Ascending aorta (tissue), 2 donors: ENCODE measurements around the gene ZBED1. TPM values are rescaled to one million over a fixed set of nuclear protein-coding genes. Genes with fewer than 3 reads are reported as not detected.

ENCODE experiments used
- DNase-seq, 2 donors: peaks; one replicate each; pipeline ENCODE4 v3.0.0-alpha.2; 2019; ENCODE audit warnings: low spot score in 2 of 2
- H3K27ac ChIP-seq, 2 donors: fragments of 200-600 bp; sonication (generic); one replicate each; pipeline ENCODE4 v1.5.1; 2016 to 2017; ENCODE audit warnings: mild to moderate bottlenecking in 1 of 2
- H3K27me3 ChIP-seq: fragments of 200-600 bp; sonication (generic); one replicate; pipeline ENCODE4 v1.5.1; 2017
- H3K36me3 ChIP-seq, 2 donors: fragments of 200-600 bp; sonication (generic); one replicate each; pipeline ENCODE4 v1.5.1; 2016
- H3K4me1 ChIP-seq, 2 donors: fragments of 200-600 bp; sonication (generic); one replicate each; pipeline ENCODE4 v1.5.1; 2016 to 2017; ENCODE audit warnings: mild to moderate bottlenecking in 1 of 2
- H3K4me3 ChIP-seq, 2 donors: fragments of 200-600 bp; sonication (generic); one replicate each; pipeline ENCODE4 v1.5.1; 2016 to 2017; ENCODE audit warnings: mild to moderate bottlenecking in 1 of 2
- H3K9me3 ChIP-seq, 2 donors: fragments of 200-600 bp; sonication (generic); one replicate each; pipeline ENCODE4 v1.5.1; 2016
- intact Hi-C: fragments of 100-400 bp; cut with DNase I; formaldehyde crosslinking; loops from one replicate; pipeline ENCODE4 v1.15.1; 2023
- total RNA-seq: library from RNA; depleted of rRNA; stranded (reverse); fragments of >200 nt; gene quantifications from one replicate; pipeline ENCODE4 v1.1.0, GENCODE V29; 2016
- TF ChIP-seq, protein P1 (sequence below), 3 experiments: fragments of 200-600 bp in 2 of 3; fragments of 450-650 bp in 1 of 3; sonication (generic) in 2 of 3; IDR thresholded peaks; one replicate each; pipeline ENCODE4 v1.5.1; 2016 to 2019; ENCODE audit warnings: antibody characterized with exemption in 3 of 3, mild to moderate bottlenecking in 1 of 3, moderate library complexity in 1 of 3

Gene ZBED1
- total RNA-seq: 34.6 TPM

DNA sequence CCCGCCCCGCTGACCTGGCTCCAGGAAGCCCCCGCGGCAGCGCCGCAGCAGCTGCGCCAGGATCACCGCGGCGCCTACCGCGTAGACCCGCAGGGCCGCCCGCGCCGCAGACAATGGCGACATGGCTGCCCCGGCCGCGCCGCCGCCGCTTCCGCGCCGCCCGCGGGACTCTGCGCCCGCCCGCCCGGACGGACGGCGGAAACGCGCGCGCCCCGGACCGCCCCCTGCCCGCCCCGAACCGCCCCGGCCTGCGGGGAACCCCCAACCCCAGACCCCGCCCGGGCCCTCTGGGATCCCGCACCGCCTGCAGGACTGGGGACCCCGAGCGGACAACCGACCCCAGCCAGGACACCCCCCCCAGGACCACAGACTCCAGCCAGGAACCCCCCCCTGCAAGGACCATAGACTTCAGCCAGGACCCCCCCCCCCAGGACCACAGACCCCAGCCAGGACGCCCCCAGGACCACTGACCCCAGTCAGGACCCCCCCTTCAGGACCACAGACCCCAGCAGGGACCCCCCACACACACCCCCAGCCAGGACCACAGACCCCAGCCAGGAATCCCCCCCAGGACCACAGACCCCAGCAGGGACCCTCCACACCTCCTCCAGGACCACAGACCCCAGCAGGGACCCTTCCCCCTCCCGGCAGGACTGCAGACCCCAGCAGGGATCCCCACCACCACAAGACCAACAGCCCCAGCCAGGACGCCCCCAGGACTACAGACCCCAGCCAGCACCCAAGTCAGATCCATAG lies at the start of gene ZBED1, which contains the start of gene DHRSX:
Gene ZBED1, minus strand, starts transcription at position 174 of the 756 bp plus-strand sequence. CDS start 10,257 bp downstream, outside the sequence.
Gene DHRSX, minus strand, starts transcription at position 174 of the 756 bp plus-strand sequence. Its CDS starts 51 bp downstream, at position 123.
- H3K27ac ChIP-seq: peak within 1 kb of the TSS; percentile 77 to 91
- no peaks in the 10 kb centered on the region for H3K27me3 ChIP-seq
- no peak for DNase-seq
- peak within 1 kb of the TSS; percentile 84 to 99 for H3K4me3 ChIP-seq
- intact Hi-C loops: loop anchor here (5.0 to 10.0 kb wide), 4 partner anchors 106 to 1049 kb away; partner anchors contain the start of genes ASMTL and CD99
- H3K36me3 ChIP-seq: no peaks in the 10 kb centered on the region
- TF ChIP-seq, protein P1, sequence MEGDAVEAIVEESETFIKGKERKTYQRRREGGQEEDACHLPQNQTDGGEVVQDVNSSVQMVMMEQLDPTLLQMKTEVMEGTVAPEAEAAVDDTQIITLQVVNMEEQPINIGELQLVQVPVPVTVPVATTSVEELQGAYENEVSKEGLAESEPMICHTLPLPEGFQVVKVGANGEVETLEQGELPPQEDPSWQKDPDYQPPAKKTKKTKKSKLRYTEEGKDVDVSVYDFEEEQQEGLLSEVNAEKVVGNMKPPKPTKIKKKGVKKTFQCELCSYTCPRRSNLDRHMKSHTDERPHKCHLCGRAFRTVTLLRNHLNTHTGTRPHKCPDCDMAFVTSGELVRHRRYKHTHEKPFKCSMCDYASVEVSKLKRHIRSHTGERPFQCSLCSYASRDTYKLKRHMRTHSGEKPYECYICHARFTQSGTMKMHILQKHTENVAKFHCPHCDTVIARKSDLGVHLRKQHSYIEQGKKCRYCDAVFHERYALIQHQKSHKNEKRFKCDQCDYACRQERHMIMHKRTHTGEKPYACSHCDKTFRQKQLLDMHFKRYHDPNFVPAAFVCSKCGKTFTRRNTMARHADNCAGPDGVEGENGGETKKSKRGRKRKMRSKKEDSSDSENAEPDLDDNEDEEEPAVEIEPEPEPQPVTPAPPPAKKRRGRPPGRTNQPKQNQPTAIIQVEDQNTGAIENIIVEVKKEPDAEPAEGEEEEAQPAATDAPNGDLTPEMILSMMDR (IDR thresholded peaks at IDR 0.05): no peak
- no peaks in the 10 kb centered on the region for H3K9me3 ChIP-seq
- peaks cover 7 to 24% of the 10 kb centered on the region in 2 donors for H3K4me1 ChIP-seq

DNA sequence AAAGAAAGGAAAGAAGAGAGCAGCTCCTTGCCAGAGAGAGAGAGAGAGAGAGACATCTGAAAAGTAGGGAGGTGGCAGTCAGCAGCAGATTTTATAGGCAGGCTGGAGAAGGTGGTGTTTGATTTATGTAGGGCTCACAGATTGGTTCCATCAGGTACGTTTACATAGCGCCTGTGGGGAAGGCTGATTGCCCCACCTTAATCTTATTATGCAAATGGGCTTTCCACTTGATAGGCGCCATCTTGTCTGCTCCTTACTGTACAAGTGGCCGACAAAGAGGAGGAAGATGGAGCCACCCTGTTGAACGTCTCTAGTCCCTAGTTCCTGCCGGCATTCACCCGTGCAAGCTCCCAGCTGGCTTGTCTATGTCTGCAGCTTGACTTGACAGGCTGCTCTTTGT lies 49.1 kb upstream of the ZBED1 start:
- Histone ChIP-seq H3K4me1 (no peaks in the 10 kb centered on the region), H3K36me3 (no peaks in the 10 kb centered on the region), H3K27ac (no peak overlapping the region), H3K27me3 (no peaks in the 10 kb centered on the region), H3K9me3 (no peaks in the 10 kb centered on the region), H3K4me3 (no peak overlapping the region)
- intact Hi-C loops: no loop called here
- TF ChIP-seq, protein P1 (IDR thresholded peaks at IDR 0.05): no peak
- DNase-seq: no peak

DNA sequence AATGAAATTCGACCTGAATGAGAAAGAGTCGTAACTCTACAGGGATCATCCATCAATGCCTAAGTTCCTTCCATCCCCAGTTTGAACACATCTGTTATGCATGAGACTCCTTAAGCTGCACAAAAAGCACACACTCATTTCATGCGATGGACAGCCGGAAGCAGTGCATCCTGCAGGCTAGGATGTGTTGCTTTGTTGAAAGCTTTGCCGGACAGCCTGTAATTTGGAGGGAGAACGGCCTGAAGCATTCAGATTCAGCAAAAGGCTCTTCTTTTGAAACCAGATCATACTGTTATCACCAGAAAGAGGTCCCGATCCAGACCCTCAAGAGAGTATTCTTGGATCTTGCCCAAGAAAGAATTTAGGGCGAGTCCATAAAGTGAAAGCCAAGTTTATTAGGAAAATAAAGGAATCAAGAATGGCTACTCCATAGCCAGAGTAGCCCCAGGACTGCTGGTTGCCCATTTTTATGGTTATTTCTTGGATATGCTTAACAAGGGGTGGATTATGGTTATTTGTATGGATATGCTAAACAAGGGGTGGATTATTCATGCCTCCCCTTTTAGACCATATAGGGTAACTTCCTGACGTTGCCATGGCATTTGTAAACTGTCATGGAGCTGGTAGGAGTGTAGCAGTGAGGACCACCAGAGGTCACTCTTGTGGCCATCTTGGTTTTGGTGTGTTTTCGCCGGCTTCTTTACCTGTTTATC lies 48.1 kb upstream of the ZBED1 start:
- Histone ChIP-seq H3K4me1 (no peaks in the 10 kb centered on the region), H3K4me3 (no peak overlapping the region), H3K9me3 (no peaks in the 10 kb centered on the region), H3K36me3 (no peaks in the 10 kb centered on the region), H3K27ac (no peak overlapping the region), H3K27me3 (no peaks in the 10 kb centered on the region)
- TF ChIP-seq, protein P1 (IDR thresholded peaks at IDR 0.05): no peak
- no peak for DNase-seq
- intact Hi-C loops: no loop called here

DNA sequence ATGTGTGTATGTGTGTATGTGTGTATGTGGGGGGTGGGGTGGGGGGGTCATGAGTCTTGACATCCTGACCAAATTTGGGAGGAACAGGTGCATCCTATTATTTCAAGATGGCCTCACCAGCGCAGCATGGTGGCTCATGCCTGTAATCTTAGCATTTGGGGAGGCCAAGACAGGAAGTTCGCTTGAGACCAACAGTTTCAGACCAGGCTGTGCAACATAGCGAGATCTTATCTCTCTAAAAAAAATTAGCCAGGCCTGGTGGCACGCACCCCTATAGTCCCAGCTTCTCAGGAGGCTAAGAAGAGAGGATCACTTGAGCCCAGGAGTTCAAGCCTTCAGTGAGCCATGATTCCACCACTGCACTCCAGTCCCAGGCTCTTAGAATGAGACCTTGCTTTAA lies 47.0 kb upstream of the ZBED1 start:
- intact Hi-C loops: no loop called here
- no peak for DNase-seq
- Histone ChIP-seq H3K4me1 (no peaks in the 10 kb centered on the region), H3K27me3 (no peaks in the 10 kb centered on the region), H3K9me3 (no peaks in the 10 kb centered on the region), H3K36me3 (no peaks in the 10 kb centered on the region), H3K27ac (no peak overlapping the region), H3K4me3 (no peak overlapping the region)
- TF ChIP-seq, protein P1 (IDR thresholded peaks at IDR 0.05): no peak

DNA sequence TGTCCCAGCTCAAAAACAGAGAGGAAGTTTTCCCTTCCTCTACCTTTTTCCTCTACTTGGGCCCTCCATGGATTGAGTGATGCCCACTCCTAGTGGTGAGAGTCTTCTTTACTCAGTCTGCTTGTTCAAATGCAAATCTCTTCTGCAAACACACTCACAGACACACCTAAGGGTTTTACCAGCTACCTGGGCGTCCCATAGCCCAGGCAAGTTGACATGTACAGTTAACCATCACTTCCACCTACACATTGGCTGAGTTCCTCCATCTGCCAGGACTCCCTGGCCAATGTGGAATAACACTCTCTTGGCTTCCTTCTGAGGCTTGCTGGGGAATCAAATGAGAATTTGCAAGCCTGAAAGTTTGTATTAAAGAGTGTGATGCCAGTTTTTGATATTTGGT lies 45.7 kb upstream of the ZBED1 start:
- H3K4me3 ChIP-seq: no peak overlapping the region
- intact Hi-C loops: no loop called here
- H3K36me3 ChIP-seq: no peaks in the 10 kb centered on the region
- H3K4me1 ChIP-seq: no peaks in the 10 kb centered on the region
- TF ChIP-seq, protein P1 (IDR thresholded peaks at IDR 0.05): no peak
- no peaks in the 10 kb centered on the region for H3K27me3 ChIP-seq
- H3K9me3 ChIP-seq: no peaks in the 10 kb centered on the region
- DNase-seq: no peak
- no peak overlapping the region for H3K27ac ChIP-seq
